Activated CD4-positive, alpha-beta T cell treated with anti-CD3 and anti-CD28 coated beads, Interleukin-2, amount 50 U/mL, for 48 hours (primary cell): ENCODE measurements around the gene OMG.
"Not testable (repeated sequence)": the region's sequence is repeated elsewhere in the genome, so short reads cannot be mapped to it uniquely, and the experiment has no call there.

Experiments
- DNase-seq, 2 experiments: peaks; one replicate each; pipeline ENCODE4 v3.0.0-alpha.2; 2020

OMG gene

GRCh38 chr17:31308372-31309334, 11.6 kb upstream of the OMG start:
- DNase-seq: no peak

- DNase-seq: no peak
Observed at GRCh38 chr17:31307640-31308039, 10.6 kb upstream of the OMG start.

- no peak for DNase-seq
Observed at GRCh38 chr17:31299624-31300023, 2.6 kb upstream of the OMG start.

- DNase-seq: no peak
Observed at GRCh38 chr17:31296142-31296541, 897 bp downstream of the OMG start.

GRCh38 chr17:31295489-31295871, 1.6 kb downstream of the OMG start:
- DNase-seq: no peak

- no peak for DNase-seq
Observed at GRCh38 chr17:31294820-31295488, 2.1 kb downstream of the OMG start.

- no peak for DNase-seq
Observed at GRCh38 chr17:31294231-31294630, 2.8 kb downstream of the OMG start.

- DNase-seq: no peak
Observed at GRCh38 chr17:31293581-31293980, 3.5 kb downstream of the OMG start.

DNA sequence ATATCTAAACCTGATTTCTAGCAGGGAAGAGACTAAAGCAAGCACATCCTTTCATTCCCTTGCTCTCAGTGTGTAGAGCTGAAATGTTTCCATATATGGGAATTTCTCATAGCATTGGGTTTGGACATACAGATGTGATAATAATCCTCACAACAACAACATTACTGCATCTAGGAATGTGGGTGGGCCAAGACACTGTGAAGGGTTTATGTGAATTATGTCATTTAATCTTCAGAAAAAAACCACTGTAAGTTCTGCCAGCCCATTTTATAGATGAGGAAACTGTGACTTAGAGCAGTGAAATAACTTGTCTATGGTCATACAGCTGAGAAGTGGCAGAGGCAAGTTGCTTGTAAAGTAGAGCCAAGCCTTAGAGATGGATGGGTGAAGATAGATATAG, 5.2 kb downstream of the OMG start:
- no peak for DNase-seq

- no peak for DNase-seq
Observed at GRCh38 chr17:31289790-31290189, 7.2 kb downstream of the OMG start.

- not testable (repeated sequence) for DNase-seq
Observed at GRCh38 chr17:31287932-31288331, 9.1 kb downstream of the OMG start.

GRCh38 chr17:31286587-31286986, 10.5 kb downstream of the OMG start:
- no peak for DNase-seq

GRCh38 chr17:31283841-31284240, 13.2 kb downstream of the OMG start:
- DNase-seq: no peak

GRCh38 chr17:31281061-31281460, 16.0 kb downstream of the OMG start:
- no peak for DNase-seq

GRCh38 chr17:31279401-31279800, 17.6 kb downstream of the OMG start:
- no peak for DNase-seq

DNA sequence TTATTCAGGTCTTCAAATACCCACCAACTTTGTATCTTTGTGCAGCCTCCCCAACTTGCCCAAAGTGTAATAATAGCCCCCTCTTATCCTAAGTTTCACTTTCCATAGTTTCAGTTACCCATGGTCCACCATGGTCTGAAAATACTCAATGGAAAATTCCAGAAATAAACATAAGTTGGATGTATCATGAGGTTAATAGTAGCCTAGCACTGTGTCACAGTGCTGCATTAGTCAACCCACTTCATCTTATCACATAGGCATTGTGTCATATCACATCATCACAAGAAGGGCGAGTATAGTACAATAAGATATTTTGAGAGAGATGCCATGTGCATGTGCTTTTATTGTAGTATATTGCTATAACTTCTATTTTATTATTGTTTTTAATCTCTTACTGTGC, 21.9 kb downstream of the OMG start:
- no peak for DNase-seq

GRCh38 chr17:31274252-31274651, 22.8 kb downstream of the OMG start:
- DNase-seq: no peak

DNA sequence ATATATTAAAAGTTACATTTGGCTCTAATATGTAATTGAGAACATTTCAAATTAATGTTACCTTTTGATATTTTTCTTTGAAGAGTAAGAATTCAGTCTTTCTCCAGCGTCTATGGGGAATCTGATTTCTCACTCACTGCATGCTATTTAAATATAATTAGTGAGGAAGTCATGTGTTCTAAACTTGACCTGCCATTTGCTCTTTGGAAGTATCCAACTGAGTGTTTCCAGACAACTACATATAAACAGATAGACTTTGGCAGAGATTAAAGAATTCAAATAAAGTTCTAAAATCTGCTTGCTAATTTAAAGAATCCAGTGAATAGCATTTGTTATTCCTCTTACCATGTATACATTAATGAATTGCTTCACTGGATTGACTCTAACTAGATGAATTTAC, 23.5 kb downstream of the OMG start:
- no peak for DNase-seq

GRCh38 chr17:31272803-31273202, 24.2 kb downstream of the OMG start:
- no peak for DNase-seq

GRCh38 chr17:31272236-31272635, 24.8 kb downstream of the OMG start:
- DNase-seq: no peak

- DNase-seq: no peak
Observed at GRCh38 chr17:31269578-31269983, 27.5 kb downstream of the OMG start.

DNA sequence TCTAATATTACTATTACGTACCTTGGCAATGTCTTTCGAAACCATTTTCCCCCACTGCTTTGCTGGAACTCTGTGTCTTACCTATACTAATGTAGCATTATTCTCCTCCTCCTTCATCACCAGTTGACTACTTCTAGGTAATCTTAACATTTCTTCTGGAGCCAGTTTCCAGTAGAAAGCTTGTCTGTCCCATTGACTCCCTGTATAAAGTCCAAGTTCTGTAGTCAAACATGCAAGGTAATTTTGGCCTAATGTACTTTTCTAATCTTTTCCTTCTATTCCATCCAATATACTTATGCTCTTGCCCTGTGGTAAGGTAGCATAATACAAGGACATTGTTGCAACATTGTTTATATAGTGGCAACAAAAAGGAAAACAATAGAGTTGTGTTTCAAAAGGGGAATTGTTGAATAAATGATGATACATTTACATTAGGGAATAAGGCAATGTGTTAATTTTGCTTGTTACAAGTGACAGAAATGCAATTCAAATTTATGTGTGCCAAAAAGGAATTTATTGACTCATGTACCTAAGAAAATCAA, 27.9 kb downstream of the OMG start:
- no peak for DNase-seq

DNA sequence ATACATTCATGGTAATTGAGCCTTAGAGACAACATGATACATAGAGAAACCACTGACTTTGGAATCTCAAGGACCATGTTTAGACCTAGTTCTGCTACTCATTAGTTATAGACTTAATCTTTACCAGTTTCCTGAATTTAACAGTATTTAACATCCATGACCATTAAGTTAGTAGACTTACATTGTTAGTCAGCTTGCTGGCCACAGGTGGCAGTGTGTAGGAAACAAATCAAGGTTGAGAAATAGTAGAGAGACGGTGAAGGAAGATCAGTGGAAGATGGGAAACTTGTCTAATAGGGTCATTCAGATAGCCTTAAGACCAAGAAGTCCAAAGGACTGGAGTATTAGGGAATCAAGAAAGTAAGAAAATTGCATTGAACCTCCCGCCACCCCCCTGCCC, 31.0 kb downstream of the OMG start:
- DNase-seq: no peak

- DNase-seq: not testable (repeated sequence)
Observed at GRCh38 chr17:31262923-31263322, 34.1 kb downstream of the OMG start.
